Esophagus muscularis mucosa (tissue), 4 donors: Measurements from ENCODE around the gene PPP3CA.

Experiments used
- EP300 ChIP-seq: sonication (generic); formaldehyde crosslinking; IDR thresholded peaks from one replicate; pipeline ENCODE4 v1.6.1; 2017; ENCODE audit warnings: antibody characterized with exemption
- POLR2A ChIP-seq: fragments of 450-650 bp; IDR thresholded peaks from one replicate; pipeline ENCODE4 v1.6.1; 2017; ENCODE audit warnings: antibody characterized with exemption, moderate library complexity, mild to moderate bottlenecking, low read depth
- POLR2AphosphoS5 ChIP-seq, 2 donors: sonication (generic); formaldehyde crosslinking; IDR thresholded peaks; one replicate each; pipeline ENCODE4 v1.6.1; 2017; ENCODE audit warnings: antibody characterized with exemption in 2 of 2
- TF ChIP-seq, protein P1 (sequence below), 3 experiments: fragments of 200-600 bp in 2 of 3; fragments of 450-650 bp in 1 of 3; sonication (generic) in 2 of 3; IDR thresholded peaks; one replicate each; pipeline ENCODE4 v1.5.1; 2017 to 2019; ENCODE audit warnings: antibody characterized with exemption in 3 of 3, mild to moderate bottlenecking in 2 of 3, moderate library complexity in 1 of 3

DNA sequence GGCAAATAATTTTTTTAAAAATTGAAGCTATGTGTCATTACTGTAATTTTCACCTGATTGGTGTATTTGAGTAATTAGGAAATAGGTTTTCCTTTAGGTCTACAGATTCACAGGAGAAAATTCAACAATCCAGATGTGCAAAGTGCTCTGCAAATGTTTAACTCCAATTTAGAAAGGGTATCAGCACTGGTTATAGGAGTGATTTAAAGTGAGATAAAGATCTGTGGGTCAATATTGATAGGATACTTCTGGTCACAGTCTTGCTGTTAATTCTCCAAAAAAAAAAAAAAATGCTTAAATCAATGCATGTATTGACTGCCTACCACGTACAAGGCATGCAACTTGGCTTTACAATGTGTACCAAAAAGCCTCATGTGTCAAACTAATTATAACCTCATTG is 271.3 kb downstream of the PPP3CA start:
- TF ChIP-seq, protein P1, sequence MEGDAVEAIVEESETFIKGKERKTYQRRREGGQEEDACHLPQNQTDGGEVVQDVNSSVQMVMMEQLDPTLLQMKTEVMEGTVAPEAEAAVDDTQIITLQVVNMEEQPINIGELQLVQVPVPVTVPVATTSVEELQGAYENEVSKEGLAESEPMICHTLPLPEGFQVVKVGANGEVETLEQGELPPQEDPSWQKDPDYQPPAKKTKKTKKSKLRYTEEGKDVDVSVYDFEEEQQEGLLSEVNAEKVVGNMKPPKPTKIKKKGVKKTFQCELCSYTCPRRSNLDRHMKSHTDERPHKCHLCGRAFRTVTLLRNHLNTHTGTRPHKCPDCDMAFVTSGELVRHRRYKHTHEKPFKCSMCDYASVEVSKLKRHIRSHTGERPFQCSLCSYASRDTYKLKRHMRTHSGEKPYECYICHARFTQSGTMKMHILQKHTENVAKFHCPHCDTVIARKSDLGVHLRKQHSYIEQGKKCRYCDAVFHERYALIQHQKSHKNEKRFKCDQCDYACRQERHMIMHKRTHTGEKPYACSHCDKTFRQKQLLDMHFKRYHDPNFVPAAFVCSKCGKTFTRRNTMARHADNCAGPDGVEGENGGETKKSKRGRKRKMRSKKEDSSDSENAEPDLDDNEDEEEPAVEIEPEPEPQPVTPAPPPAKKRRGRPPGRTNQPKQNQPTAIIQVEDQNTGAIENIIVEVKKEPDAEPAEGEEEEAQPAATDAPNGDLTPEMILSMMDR (IDR thresholded peaks at IDR 0.05) = no peak
- TF ChIP-seq POLR2AphosphoS5 (IDR thresholded peaks at IDR 0.05) (no peak), POLR2A (no peak), EP300 (no peak)
